ENCODE measurements around the gene ETDC. TPM values are rescaled to one million over a fixed set of nuclear protein-coding genes. Genes with fewer than 3 reads are reported as not detected.

ETDC gene
- total RNA-seq, 2 experiments from 2014 or later: not detected

Other genes starting within 250 kb of the ETDC start
- 0.13 TPM in 1 of 2 replicates, not detected in the other for gene SMIM10L2B, start 210.8 kb upstream of the ETDC start, total RNA-seq (2014; rRNA removed; shearing (Covaris generic))
- not detected in 2 replicates for gene SMIM10L2B, start 210.8 kb upstream of the ETDC start, total RNA-seq (2022)
- gene ETDB, start 189.0 kb upstream of the ETDC start, total RNA-seq (2014; rRNA removed; shearing (Covaris generic)): not detected in 2 replicates
- gene ETDB, start 189.0 kb upstream of the ETDC start, total RNA-seq (2022): not detected in 2 replicates
- gene CT55, start 138.1 kb upstream of the ETDC start, total RNA-seq (2014; rRNA removed; shearing (Covaris generic)): not detected in 2 replicates
- not detected in 2 replicates for gene CT55, start 138.1 kb upstream of the ETDC start, total RNA-seq (2022)
- gene ETDA, start 57.4 kb upstream of the ETDC start, total RNA-seq (2014; rRNA removed; shearing (Covaris generic)): not detected in 2 replicates
- not detected in 2 replicates for gene ETDA, start 57.4 kb upstream of the ETDC start, total RNA-seq (2022)
- gene ZNF75D, start 34.6 kb downstream of the ETDC start, total RNA-seq (2014; rRNA removed; shearing (Covaris generic)): 7.4 and 8.0 TPM in 2 replicates
- gene ZNF75D, start 34.6 kb downstream of the ETDC start, total RNA-seq (2022): 6.3 and 6.8 TPM in 2 replicates
- gene ZNF449, start 35.3 kb downstream of the ETDC start, total RNA-seq (2014; rRNA removed; shearing (Covaris generic)): 3.3 and 3.7 TPM in 2 replicates
- 3.9 and 4.5 TPM in 2 replicates for gene ZNF449, start 35.3 kb downstream of the ETDC start, total RNA-seq (2022)
- gene SMIM10L2A, start 112.5 kb downstream of the ETDC start, total RNA-seq (2014; rRNA removed; shearing (Covaris generic)): not detected in 2 replicates
- 0.13 and 0.19 TPM in 2 replicates for gene SMIM10L2A, start 112.5 kb downstream of the ETDC start, total RNA-seq (2022)
- gene INTS6L, start 211.2 kb downstream of the ETDC start, total RNA-seq (2014; rRNA removed; shearing (Covaris generic)): 13.0 and 15.6 TPM in 2 replicates
- gene INTS6L, start 211.2 kb downstream of the ETDC start, total RNA-seq (2022): 13.9 and 16.4 TPM in 2 replicates